ENCODE data around the gene ZKSCAN2.

The ZKSCAN2 gene

GRCh38 chr16:25228372-25228771 lies 29.3 kb downstream of the ZKSCAN2 start:
- no peaks in the 10 kb centered on the region for H3F3A ChIP-seq (ENCODE audit: insufficient read depth, low read length)
- H3K4me2 ChIP-seq (ENCODE audit: low read depth, low read length), result no peak overlapping the region
- no peaks in the 10 kb centered on the region for H3K36me3 ChIP-seq (replicated peaks; ENCODE audit: insufficient read depth, low read length)
- H3K4me3 ChIP-seq (ENCODE audit: low read length), result no peak overlapping the region
- DNase-seq, result no peak
- no peak for TF ChIP-seq EZH2 (optimal IDR thresholded peaks at IDR 0.05; ENCODE audit: low read depth, low read length)
- no peak for TF ChIP-seq EZH2phosphoT487 (IDR thresholded peaks at IDR 0.05; ENCODE audit: low read length)
- TF ChIP-seq CTCF (IDR thresholded peaks at IDR 0.05; ENCODE audit: low read length), result no peak
- H3K4me1 ChIP-seq (ENCODE audit: low read length), result no peaks in the 10 kb centered on the region
- H4K20me1 ChIP-seq (ENCODE audit: insufficient read depth, low read length), result no peaks in the 10 kb centered on the region
- no peaks in the 10 kb centered on the region for H3K9me3 ChIP-seq (replicated peaks; ENCODE audit: insufficient read depth, low read length)
- no peak overlapping the region for H3K9ac ChIP-seq (ENCODE audit: low read length)
- no peak overlapping the region for H3K27ac ChIP-seq (ENCODE audit: low read length)
- no peak overlapping the region for H2AFZ ChIP-seq (ENCODE audit: low read length)
- no peaks in the 10 kb centered on the region for H3K9me2 ChIP-seq (replicated peaks; ENCODE audit: insufficient read depth, low read length)
- no peaks in the 10 kb centered on the region for H3K27me3 ChIP-seq (replicated peaks; ENCODE audit: insufficient read depth, low read length)
- no peaks in the 10 kb centered on the region for H3K79me2 ChIP-seq (ENCODE audit: low read length)

GRCh38 chr16:25224731-25225319 lies 32.8 kb downstream of the ZKSCAN2 start:
- H3K9me2 ChIP-seq (replicated peaks; ENCODE audit: insufficient read depth, low read length), result no peaks in the 10 kb centered on the region
- no peak for DNase-seq
- H4K20me1 ChIP-seq (ENCODE audit: insufficient read depth, low read length), result no peaks in the 10 kb centered on the region
- H3K79me2 ChIP-seq (ENCODE audit: low read length), result no peaks in the 10 kb centered on the region
- H3K9ac ChIP-seq (ENCODE audit: low read length), result no peak overlapping the region
- no peaks in the 10 kb centered on the region for H3K4me1 ChIP-seq (ENCODE audit: low read length)
- H3K9me3 ChIP-seq (replicated peaks; ENCODE audit: insufficient read depth, low read length), result no peaks in the 10 kb centered on the region
- H3K27me3 ChIP-seq (replicated peaks; ENCODE audit: insufficient read depth, low read length), result no peaks in the 10 kb centered on the region
- H2AFZ ChIP-seq (ENCODE audit: low read length), result no peak overlapping the region
- no peak overlapping the region for H3K4me2 ChIP-seq (ENCODE audit: low read depth, low read length)
- TF ChIP-seq CTCF (IDR thresholded peaks at IDR 0.05; ENCODE audit: low read length) (no peak), EZH2phosphoT487 (IDR thresholded peaks at IDR 0.05; ENCODE audit: low read length) (no peak), EZH2 (optimal IDR thresholded peaks at IDR 0.05; ENCODE audit: low read depth, low read length) (no peak)
- H3F3A ChIP-seq (ENCODE audit: insufficient read depth, low read length), result no peaks in the 10 kb centered on the region
- H3K36me3 ChIP-seq (replicated peaks; ENCODE audit: insufficient read depth, low read length), result no peaks in the 10 kb centered on the region
- no peak overlapping the region for H3K4me3 ChIP-seq (ENCODE audit: low read length)
- no peak overlapping the region for H3K27ac ChIP-seq (ENCODE audit: low read length)

GRCh38 chr16:25223964-25224363 lies 33.7 kb downstream of the ZKSCAN2 start:
- Histone ChIP-seq H4K20me1 (ENCODE audit: insufficient read depth, low read length) (no peaks in the 10 kb centered on the region), H3K9ac (ENCODE audit: low read length) (no peak overlapping the region), H3K4me2 (ENCODE audit: low read depth, low read length) (no peak overlapping the region), H3K4me3 (ENCODE audit: low read length) (no peak overlapping the region), H3F3A (ENCODE audit: insufficient read depth, low read length) (no peaks in the 10 kb centered on the region), H2AFZ (ENCODE audit: low read length) (no peak overlapping the region), H3K27me3 (replicated peaks; ENCODE audit: insufficient read depth, low read length) (no peaks in the 10 kb centered on the region), H3K27ac (ENCODE audit: low read length) (no peak overlapping the region), H3K79me2 (ENCODE audit: low read length) (no peaks in the 10 kb centered on the region), H3K9me2 (replicated peaks; ENCODE audit: insufficient read depth, low read length) (no peaks in the 10 kb centered on the region), H3K4me1 (ENCODE audit: low read length) (no peaks in the 10 kb centered on the region), H3K9me3 (replicated peaks; ENCODE audit: insufficient read depth, low read length) (no peaks in the 10 kb centered on the region), H3K36me3 (replicated peaks; ENCODE audit: insufficient read depth, low read length) (no peaks in the 10 kb centered on the region)
- DNase-seq, result no peak
- no peak for TF ChIP-seq CTCF (IDR thresholded peaks at IDR 0.05; ENCODE audit: low read length)
- no peak for TF ChIP-seq EZH2phosphoT487 (IDR thresholded peaks at IDR 0.05; ENCODE audit: low read length)
- TF ChIP-seq EZH2 (optimal IDR thresholded peaks at IDR 0.05; ENCODE audit: low read depth, low read length), result no peak
